ENCODE measurements around the gene TRIM16. TPM values are rescaled to one million over a fixed set of nuclear protein-coding genes. Genes with fewer than 3 reads are reported as not detected.
A peak's percentile ranks its signal among the peaks of the same experiment; 100 is the strongest.
"Not testable (repeated sequence)": the region's sequence is repeated elsewhere in the genome, so short reads cannot be mapped to it uniquely, and the experiment has no call there.

The TRIM16 gene
- total RNA-seq, 4 donors from 2014 or later, result 12.4 to 17.8 (median 17.2) TPM

GRCh38 chr17:15699413-15699924 is 15.4 kb upstream of the TRIM16 start, which contains the start of gene ZNF286A:
Gene ZNF286A, plus strand, starts transcription at chr17:15699752. Its CDS starts 578 bp downstream, at chr17:15700330.
- TF ChIP-seq POLR2A (IDR thresholded peaks at IDR 0.05), result peak in 1 of 2 donors; percentile 28
- H3K36me3 ChIP-seq, H3K9me3 ChIP-seq, H3K4me1 ChIP-seq, H3K27me3 ChIP-seq: not testable (repeated sequence)
- DNase-seq, result peak; percentile 97 to 99 (median 98)
- peak within 1 kb of the TSS; percentile 48 to 71 (median 56) for H3K27ac ChIP-seq
- peak within 1 kb of the TSS; percentile 46 to 71 (median 63) for H3K4me3 ChIP-seq

- peak overlapping the region; percentile 48 to 71 (median 56) for H3K27ac ChIP-seq
- not testable (repeated sequence) for H3K36me3 ChIP-seq, H3K27me3 ChIP-seq, DNase-seq, H3K4me1 ChIP-seq, H3K9me3 ChIP-seq
- peak overlapping the region; percentile 46 to 71 (median 63) for H3K4me3 ChIP-seq
These were observed 14.9 kb upstream of the TRIM16 start for GRCh38 chr17:15698967-15699366.

- not testable (repeated sequence) for H3K27ac ChIP-seq, DNase-seq, H3K27me3 ChIP-seq, H3K4me3 ChIP-seq, H3K9me3 ChIP-seq, H3K36me3 ChIP-seq, H3K4me1 ChIP-seq
These were observed 3.4 kb upstream of the TRIM16 start for GRCh38 chr17:15687494-15687893.

GRCh38 chr17:15683135-15683534 is 976 bp downstream of the TRIM16 start:
- not testable (repeated sequence) for DNase-seq, H3K4me3 ChIP-seq, H3K9me3 ChIP-seq, H3K4me1 ChIP-seq, H3K36me3 ChIP-seq, H3K27me3 ChIP-seq, H3K27ac ChIP-seq

GRCh38 chr17:15675991-15676390 is 8.1 kb downstream of the TRIM16 start:
- not testable (repeated sequence) for H3K4me3 ChIP-seq, H3K4me1 ChIP-seq, DNase-seq

GRCh38 chr17:15674640-15675039 is 9.5 kb downstream of the TRIM16 start:
- H3K4me3 ChIP-seq, H3K36me3 ChIP-seq, H3K27me3 ChIP-seq, H3K9me3 ChIP-seq, H3K4me1 ChIP-seq, H3K27ac ChIP-seq, DNase-seq: not testable (repeated sequence)

More at GRCh38 chr17:15675991-15676390, 8.1 kb downstream of the TRIM16 start:
- H3K9me3 ChIP-seq, H3K27me3 ChIP-seq, H3K36me3 ChIP-seq, H3K27ac ChIP-seq: not testable (repeated sequence)

- H3K36me3 ChIP-seq, H3K27ac ChIP-seq, H3K9me3 ChIP-seq, H3K4me1 ChIP-seq, DNase-seq, H3K4me3 ChIP-seq, H3K27me3 ChIP-seq: not testable (repeated sequence)
These were observed 14.6 kb downstream of the TRIM16 start for GRCh38 chr17:15669526-15669925.

- Histone ChIP-seq H3K4me1 (no peaks in the 10 kb centered on the region), H3K4me3 (no peak overlapping the region), H3K36me3 (no peaks in the 10 kb centered on the region), H3K27me3 (no peaks in the 10 kb centered on the region), H3K9me3 (no peaks in the 10 kb centered on the region), H3K27ac (no peak overlapping the region)
- DNase-seq, result no peak
- no peak for TF ChIP-seq POLR2A (IDR thresholded peaks at IDR 0.05)
- no peak for TF ChIP-seq CTCF (IDR thresholded peaks at IDR 0.05)
These were observed 20.4 kb downstream of the TRIM16 start for GRCh38 chr17:15663691-15664090.

- H3K4me1 ChIP-seq, result no peaks in the 10 kb centered on the region
- no peak overlapping the region for H3K27ac ChIP-seq
- TF ChIP-seq CTCF (IDR thresholded peaks at IDR 0.05) (no peak), POLR2A (IDR thresholded peaks at IDR 0.05) (no peak)
- H3K27me3 ChIP-seq, result no peaks in the 10 kb centered on the region
- no peak for DNase-seq
- no peaks in the 10 kb centered on the region for H3K36me3 ChIP-seq
- no peaks in the 10 kb centered on the region for H3K9me3 ChIP-seq
- no peak overlapping the region for H3K4me3 ChIP-seq
These were observed 20.9 kb downstream of the TRIM16 start for GRCh38 chr17:15663176-15663575.

All from Peyer's patch (tissue), 4 donors.